ENCODE measurements around the gene MCC.
A peak's percentile ranks its signal among the peaks of the same experiment; 100 is the strongest.

Gene MCC

GRCh38 chr5:113199122-113199905 lies 288.9 kb downstream of the MCC start:
- H3K9ac ChIP-seq (ENCODE audit: low read depth, low read length): no peak overlapping the region
- H3K27me3 ChIP-seq (ENCODE audit: control insufficient read depth, insufficient read depth, low read length): no peaks in the 10 kb centered on the region
- no peaks in the 10 kb centered on the region for H3K9me3 ChIP-seq (ENCODE audit: control insufficient read depth, insufficient read depth, low read length)
- peaks cover 35% of the 10 kb centered on the region for H3K4me1 ChIP-seq (ENCODE audit: control insufficient read depth, insufficient read depth, low read length)
- peak overlapping the region; percentile 10 for H3K27ac ChIP-seq (ENCODE audit: low read depth, low read length)
- no peaks in the 10 kb centered on the region for H3K36me3 ChIP-seq (ENCODE audit: control insufficient read depth, insufficient read depth, low read length)
- no peak overlapping the region for H3K4me3 ChIP-seq (ENCODE audit: low read depth, low read length)

- H3K9ac ChIP-seq (ENCODE audit: low read depth, low read length): no peak overlapping the region
Measured at GRCh38 chr5:113197456-113198200, 290.6 kb downstream of the MCC start.

GRCh38 chr5:113195771-113196170 lies 292.5 kb downstream of the MCC start:
- Histone ChIP-seq H3K27ac (ENCODE audit: low read depth, low read length) (no peak overlapping the region), H3K36me3 (ENCODE audit: control insufficient read depth, insufficient read depth, low read length) (no peaks in the 10 kb centered on the region), H3K4me1 (ENCODE audit: control insufficient read depth, insufficient read depth, low read length) (peaks cover 17% of the 10 kb centered on the region; the same call in 1 of the 2 replicates), H3K9ac (ENCODE audit: low read depth, low read length) (no peak overlapping the region), H3K27me3 (ENCODE audit: control insufficient read depth, insufficient read depth, low read length) (no peaks in the 10 kb centered on the region), H3K4me3 (ENCODE audit: low read depth, low read length) (no peak overlapping the region), H3K9me3 (ENCODE audit: control insufficient read depth, insufficient read depth, low read length) (peaks cover 2% of the 10 kb centered on the region; the same call in 1 of the 2 replicates)

More at GRCh38 chr5:113197456-113198200, 290.6 kb downstream of the MCC start:
- Histone ChIP-seq H3K9me3 (ENCODE audit: control insufficient read depth, insufficient read depth, low read length) (peaks cover under 1% of the 10 kb centered on the region; the same call in 1 of the 2 replicates), H3K4me3 (ENCODE audit: low read depth, low read length) (no peak overlapping the region), H3K27me3 (ENCODE audit: control insufficient read depth, insufficient read depth, low read length) (no peaks in the 10 kb centered on the region), H3K36me3 (ENCODE audit: control insufficient read depth, insufficient read depth, low read length) (no peaks in the 10 kb centered on the region), H3K4me1 (ENCODE audit: control insufficient read depth, insufficient read depth, low read length) (peaks cover 24% of the 10 kb centered on the region; the same call in 1 of the 2 replicates), H3K27ac (ENCODE audit: low read depth, low read length) (no peak overlapping the region)

- H3K27ac ChIP-seq (ENCODE audit: low read depth, low read length): no peak overlapping the region
- no peak overlapping the region for H3K4me3 ChIP-seq (ENCODE audit: low read depth, low read length)
Measured at GRCh38 chr5:113195251-113195650, 293.0 kb downstream of the MCC start.

GRCh38 chr5:113194591-113194990 lies 293.7 kb downstream of the MCC start:
- Histone ChIP-seq H3K27ac (ENCODE audit: low read depth, low read length) (no peak overlapping the region), H3K36me3 (ENCODE audit: control insufficient read depth, insufficient read depth, low read length) (no peaks in the 10 kb centered on the region), H3K4me1 (ENCODE audit: control insufficient read depth, insufficient read depth, low read length) (peaks cover 10% of the 10 kb centered on the region; the same call in 1 of the 2 replicates), H3K9me3 (ENCODE audit: control insufficient read depth, insufficient read depth, low read length) (peaks cover 2% of the 10 kb centered on the region; the same call in 1 of the 2 replicates), H3K9ac (ENCODE audit: low read depth, low read length) (no peak overlapping the region), H3K4me3 (ENCODE audit: low read depth, low read length) (no peak overlapping the region), H3K27me3 (ENCODE audit: control insufficient read depth, insufficient read depth, low read length) (no peaks in the 10 kb centered on the region)

More at GRCh38 chr5:113195251-113195650, 293.0 kb downstream of the MCC start:
- no peak overlapping the region for H3K9ac ChIP-seq (ENCODE audit: low read depth, low read length)
- H3K36me3 ChIP-seq (ENCODE audit: control insufficient read depth, insufficient read depth, low read length): no peaks in the 10 kb centered on the region
- peaks cover 12% of the 10 kb centered on the region; the same call in 1 of the 2 replicates for H3K4me1 ChIP-seq (ENCODE audit: control insufficient read depth, insufficient read depth, low read length)
- peaks cover 2% of the 10 kb centered on the region; the same call in 1 of the 2 replicates for H3K9me3 ChIP-seq (ENCODE audit: control insufficient read depth, insufficient read depth, low read length)
- H3K27me3 ChIP-seq (ENCODE audit: control insufficient read depth, insufficient read depth, low read length): no peaks in the 10 kb centered on the region

- Histone ChIP-seq H3K27me3 (ENCODE audit: control insufficient read depth, insufficient read depth, low read length) (no peaks in the 10 kb centered on the region), H3K9me3 (ENCODE audit: control insufficient read depth, insufficient read depth, low read length) (peaks cover 2% of the 10 kb centered on the region; the same call in 1 of the 2 replicates), H3K9ac (ENCODE audit: low read depth, low read length) (no peak overlapping the region), H3K4me3 (ENCODE audit: low read depth, low read length) (no peak overlapping the region), H3K4me1 (ENCODE audit: control insufficient read depth, insufficient read depth, low read length) (peaks cover 6% of the 10 kb centered on the region; the same call in 1 of the 2 replicates), H3K27ac (ENCODE audit: low read depth, low read length) (no peak overlapping the region), H3K36me3 (ENCODE audit: control insufficient read depth, insufficient read depth, low read length) (no peaks in the 10 kb centered on the region)
Measured at GRCh38 chr5:113194125-113194524, 294.1 kb downstream of the MCC start.

GRCh38 chr5:113193311-113193978 lies 294.8 kb downstream of the MCC start:
- H3K9ac ChIP-seq (ENCODE audit: low read depth, low read length): no peak overlapping the region
- no peaks in the 10 kb centered on the region for H3K27me3 ChIP-seq (ENCODE audit: control insufficient read depth, insufficient read depth, low read length)
- H3K27ac ChIP-seq (ENCODE audit: low read depth, low read length): peak overlapping the region; percentile 18
- peaks cover 2% of the 10 kb centered on the region; the same call in 1 of the 2 replicates for H3K9me3 ChIP-seq (ENCODE audit: control insufficient read depth, insufficient read depth, low read length)
- H3K36me3 ChIP-seq (ENCODE audit: control insufficient read depth, insufficient read depth, low read length): no peaks in the 10 kb centered on the region
- no peak overlapping the region for H3K4me3 ChIP-seq (ENCODE audit: low read depth, low read length)
- 0 out of 2 replicates have a peak, but pooled peaks cover 5% of the 10 kb centered on the region for H3K4me1 ChIP-seq (ENCODE audit: control insufficient read depth, insufficient read depth, low read length)

- no peaks in the 10 kb centered on the region for H3K36me3 ChIP-seq (ENCODE audit: control insufficient read depth, insufficient read depth, low read length)
- no peaks in the 10 kb centered on the region for H3K27me3 ChIP-seq (ENCODE audit: control insufficient read depth, insufficient read depth, low read length)
Measured at GRCh38 chr5:113192541-113192940, 295.7 kb downstream of the MCC start.

GRCh38 chr5:113190347-113190746 lies 297.9 kb downstream of the MCC start:
- Histone ChIP-seq H3K27me3 (ENCODE audit: control insufficient read depth, insufficient read depth, low read length) (no peaks in the 10 kb centered on the region), H3K9ac (ENCODE audit: low read depth, low read length) (no peak overlapping the region), H3K27ac (ENCODE audit: low read depth, low read length) (peak overlapping the region; percentile 60), H3K4me1 (ENCODE audit: control insufficient read depth, insufficient read depth, low read length) (peaks cover 20% of the 10 kb centered on the region; the same call in 1 of the 2 replicates), H3K9me3 (ENCODE audit: control insufficient read depth, insufficient read depth, low read length) (peaks cover 2% of the 10 kb centered on the region; the same call in 1 of the 2 replicates), H3K4me3 (ENCODE audit: low read depth, low read length) (no peak overlapping the region), H3K36me3 (ENCODE audit: control insufficient read depth, insufficient read depth, low read length) (no peaks in the 10 kb centered on the region)

More at GRCh38 chr5:113192541-113192940, 295.7 kb downstream of the MCC start:
- peak overlapping the region; percentile 18 for H3K27ac ChIP-seq (ENCODE audit: low read depth, low read length)
- no peak overlapping the region for H3K4me3 ChIP-seq (ENCODE audit: low read depth, low read length)
- H3K9me3 ChIP-seq (ENCODE audit: control insufficient read depth, insufficient read depth, low read length): peaks cover 2% of the 10 kb centered on the region; the same call in 1 of the 2 replicates
- H3K4me1 ChIP-seq (ENCODE audit: control insufficient read depth, insufficient read depth, low read length): 0 out of 2 replicates have a peak, but pooled peaks cover 5% of the 10 kb centered on the region
- H3K9ac ChIP-seq (ENCODE audit: low read depth, low read length): no peak overlapping the region

GRCh38 chr5:113189291-113189690 lies 299.0 kb downstream of the MCC start:
- H3K4me1 ChIP-seq (ENCODE audit: control insufficient read depth, insufficient read depth, low read length): peaks cover 20% of the 10 kb centered on the region; the same call in 1 of the 2 replicates
- peaks cover 2% of the 10 kb centered on the region; the same call in 1 of the 2 replicates for H3K9me3 ChIP-seq (ENCODE audit: control insufficient read depth, insufficient read depth, low read length)
- H3K4me3 ChIP-seq (ENCODE audit: low read depth, low read length): no peak overlapping the region
- H3K36me3 ChIP-seq (ENCODE audit: control insufficient read depth, insufficient read depth, low read length): no peaks in the 10 kb centered on the region
- no peak overlapping the region for H3K27ac ChIP-seq (ENCODE audit: low read depth, low read length)
- H3K9ac ChIP-seq (ENCODE audit: low read depth, low read length): no peak overlapping the region
- no peaks in the 10 kb centered on the region for H3K27me3 ChIP-seq (ENCODE audit: control insufficient read depth, insufficient read depth, low read length)
